ENCODE results near the gene NBPF1. TPM values are rescaled to one million over a fixed set of nuclear protein-coding genes. Genes with fewer than 3 reads are reported as not detected.

NBPF1 gene
- total and polyA plus RNA-seq, 9 of the 15 experiments (the other 6 are each of a cell fraction or from before 2014, with no cell fraction given) = 5.2 to 42.6 (median 24.1) TPM

DNA sequence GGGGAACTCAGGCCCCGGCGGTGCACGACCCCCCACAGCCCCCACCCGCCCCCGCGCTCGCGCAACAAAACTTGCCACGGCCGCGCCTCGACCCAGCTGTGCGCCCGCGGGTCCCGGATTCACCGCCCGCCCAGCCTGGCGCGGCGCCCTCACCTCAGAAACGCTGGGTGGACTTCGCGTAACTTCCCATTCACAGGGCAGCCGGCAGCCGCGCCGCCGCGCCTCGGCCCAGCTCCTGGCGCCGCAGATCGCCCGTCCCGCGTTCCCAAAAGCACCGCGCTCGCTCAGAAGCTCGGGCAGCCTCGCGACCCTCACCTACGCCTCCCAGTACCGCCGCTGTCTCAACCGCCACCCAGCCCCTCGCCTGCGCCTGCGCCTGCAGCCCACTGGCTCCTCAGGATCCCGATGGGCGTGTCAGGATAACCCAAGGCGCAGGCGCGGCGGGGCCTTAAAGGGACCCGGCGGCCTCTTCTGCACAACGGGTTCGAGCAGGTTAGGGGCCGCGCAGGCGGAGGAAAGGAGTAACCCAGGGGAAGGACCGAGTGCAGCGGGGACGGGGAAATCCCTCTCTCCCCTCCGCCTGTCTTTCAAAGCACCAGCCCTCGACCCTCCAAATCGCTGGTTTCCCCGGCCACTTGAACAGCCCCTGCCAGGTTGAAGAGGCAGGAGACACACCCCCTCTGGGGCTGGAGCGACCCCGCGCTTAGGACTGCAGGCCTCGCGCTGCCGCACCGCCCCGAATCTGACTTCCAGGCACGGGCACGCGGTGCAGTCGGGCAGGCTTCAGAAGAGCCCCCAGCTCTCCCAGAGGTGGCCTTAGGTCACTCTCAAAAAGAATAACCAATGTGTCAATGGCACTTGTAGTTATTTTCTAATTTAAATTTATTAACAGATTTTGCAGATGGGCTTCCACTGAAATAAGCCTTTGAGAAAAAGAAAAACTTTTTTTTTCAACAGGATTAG, at the start of gene NBPF1 (continued):
- TF ChIP-seq ZC3H11A (IDR thresholded peaks at IDR 0.05; ENCODE audit: low read depth, low read length) (no peak), ETV5 (CRISPR knock-in tag; IDR thresholded peaks at IDR 0.05; ENCODE audit: low read depth) (no peak), EP300 (IDR thresholded peaks at IDR 0.05; ENCODE audit: low read length) (peak; percentile 61; the same call in 1 of the 2 replicates), KLF6 (CRISPR knock-in tag; IDR thresholded peaks at IDR 0.05; ENCODE audit: borderline replicate concordance) (peak; percentile 82; the same call in 1 of the 2 replicates), POLR2AphosphoS5 (IDR thresholded peaks at IDR 0.05; ENCODE audit: control insufficient read depth, insufficient read depth, low read depth, low read length) (no peak), SAFB2 (IDR thresholded peaks at IDR 0.05; ENCODE audit: borderline replicate concordance, low read depth, low read length, severe bottlenecking) (no peak), CREM (IDR thresholded peaks at IDR 0.05; ENCODE audit: low read depth) (no peak), SRSF9 (IDR thresholded peaks at IDR 0.05; ENCODE audit: borderline replicate concordance, low read depth, low read length) (no peak), TAF9B (IDR thresholded peaks at IDR 0.05; ENCODE audit: partially characterized antibody) (no peak), BRCA1 (IDR thresholded peaks at IDR 0.05) (no peak), BRCA1 (CRISPR knock-in tag; IDR thresholded peaks at IDR 0.05) (no peak), MEF2A (IDR thresholded peaks at IDR 0.05; ENCODE audit: control insufficient read depth, low read depth, low read length) (no peak), TGIF2 (CRISPR knock-in tag; IDR thresholded peaks at IDR 0.05) (no peak), POU5F1 (IDR thresholded peaks at IDR 0.05; ENCODE audit: borderline replicate concordance, low read depth, low read length, partially characterized antibody) (no peak), MYBL2 (IDR thresholded peaks at IDR 0.05; ENCODE audit: low read depth) (no peak), MYBL2 (CRISPR knock-in tag; IDR thresholded peaks at IDR 0.05; ENCODE audit: borderline replicate concordance) (no peak), ZNF197 (CRISPR knock-in tag; IDR thresholded peaks at IDR 0.05; ENCODE audit: low read depth) (no peak)
- TF ChIP-seq, protein P1, sequence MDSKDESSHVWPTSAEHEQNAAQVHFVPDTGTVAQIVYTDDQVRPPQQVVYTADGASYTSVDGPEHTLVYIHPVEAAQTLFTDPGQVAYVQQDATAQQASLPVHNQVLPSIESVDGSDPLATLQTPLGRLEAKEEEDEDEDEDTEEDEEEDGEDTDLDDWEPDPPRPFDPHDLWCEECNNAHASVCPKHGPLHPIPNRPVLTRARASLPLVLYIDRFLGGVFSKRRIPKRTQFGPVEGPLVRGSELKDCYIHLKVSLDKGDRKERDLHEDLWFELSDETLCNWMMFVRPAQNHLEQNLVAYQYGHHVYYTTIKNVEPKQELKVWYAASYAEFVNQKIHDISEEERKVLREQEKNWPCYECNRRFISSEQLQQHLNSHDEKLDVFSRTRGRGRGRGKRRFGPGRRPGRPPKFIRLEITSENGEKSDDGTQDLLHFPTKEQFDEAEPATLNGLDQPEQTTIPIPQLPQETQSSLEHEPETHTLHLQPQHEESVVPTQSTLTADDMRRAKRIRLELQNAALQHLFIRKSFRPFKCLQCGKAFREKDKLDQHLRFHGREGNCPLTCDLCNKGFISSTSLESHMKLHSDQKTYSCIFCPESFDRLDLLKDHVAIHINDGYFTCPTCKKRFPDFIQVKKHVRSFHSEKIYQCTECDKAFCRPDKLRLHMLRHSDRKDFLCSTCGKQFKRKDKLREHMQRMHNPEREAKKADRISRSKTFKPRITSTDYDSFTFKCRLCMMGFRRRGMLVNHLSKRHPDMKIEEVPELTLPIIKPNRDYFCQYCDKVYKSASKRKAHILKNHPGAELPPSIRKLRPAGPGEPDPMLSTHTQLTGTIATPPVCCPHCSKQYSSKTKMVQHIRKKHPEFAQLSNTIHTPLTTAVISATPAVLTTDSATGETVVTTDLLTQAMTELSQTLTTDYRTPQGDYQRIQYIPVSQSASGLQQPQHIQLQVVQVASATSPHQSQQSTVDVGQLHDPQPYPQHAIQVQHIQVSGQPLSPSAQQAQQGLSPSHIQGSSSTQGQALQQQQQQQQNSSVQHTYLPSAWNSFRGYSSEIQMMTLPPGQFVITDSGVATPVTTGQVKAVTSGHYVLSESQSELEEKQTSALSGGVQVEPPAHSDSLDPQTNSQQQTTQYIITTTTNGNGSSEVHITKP (IDR thresholded peaks at IDR 0.05; ENCODE audit: partially characterized antibody) = no peak
- TF ChIP-seq, protein P2, sequence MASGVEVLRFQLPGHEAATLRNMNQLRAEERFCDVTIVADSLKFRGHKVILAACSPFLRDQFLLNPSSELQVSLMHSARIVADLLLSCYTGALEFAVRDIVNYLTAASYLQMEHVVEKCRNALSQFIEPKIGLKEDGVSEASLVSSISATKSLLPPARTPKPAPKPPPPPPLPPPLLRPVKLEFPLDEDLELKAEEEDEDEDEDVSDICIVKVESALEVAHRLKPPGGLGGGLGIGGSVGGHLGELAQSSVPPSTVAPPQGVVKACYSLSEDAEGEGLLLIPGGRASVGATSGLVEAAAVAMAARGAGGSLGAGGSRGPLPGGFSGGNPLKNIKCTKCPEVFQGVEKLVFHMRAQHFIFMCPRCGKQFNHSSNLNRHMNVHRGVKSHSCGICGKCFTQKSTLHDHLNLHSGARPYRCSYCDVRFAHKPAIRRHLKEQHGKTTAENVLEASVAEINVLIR (CRISPR knock-in tag; IDR thresholded peaks at IDR 0.05) = no peak
- TF ChIP-seq, protein P3, sequence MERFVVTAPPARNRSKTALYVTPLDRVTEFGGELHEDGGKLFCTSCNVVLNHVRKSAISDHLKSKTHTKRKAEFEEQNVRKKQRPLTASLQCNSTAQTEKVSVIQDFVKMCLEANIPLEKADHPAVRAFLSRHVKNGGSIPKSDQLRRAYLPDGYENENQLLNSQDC (CRISPR knock-in tag; IDR thresholded peaks at IDR 0.05) = peak; percentile 91; the same call in 1 of the 2 replicates
- TF ChIP-seq, protein P4, sequence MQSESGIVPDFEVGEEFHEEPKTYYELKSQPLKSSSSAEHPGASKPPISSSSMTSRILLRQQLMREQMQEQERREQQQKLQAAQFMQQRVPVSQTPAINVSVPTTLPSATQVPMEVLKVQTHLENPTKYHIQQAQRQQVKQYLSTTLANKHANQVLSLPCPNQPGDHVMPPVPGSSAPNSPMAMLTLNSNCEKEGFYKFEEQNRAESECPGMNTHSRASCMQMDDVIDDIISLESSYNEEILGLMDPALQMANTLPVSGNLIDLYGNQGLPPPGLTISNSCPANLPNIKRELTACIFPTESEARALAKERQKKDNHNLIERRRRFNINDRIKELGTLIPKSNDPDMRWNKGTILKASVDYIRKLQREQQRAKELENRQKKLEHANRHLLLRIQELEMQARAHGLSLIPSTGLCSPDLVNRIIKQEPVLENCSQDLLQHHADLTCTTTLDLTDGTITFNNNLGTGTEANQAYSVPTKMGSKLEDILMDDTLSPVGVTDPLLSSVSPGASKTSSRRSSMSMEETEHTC (IDR thresholded peaks at IDR 0.05) = no peak
